Mesothelial cell of epicardium (in vitro differentiated cells): Measurements from ENCODE around the gene HEATR3. TPM values are rescaled to one million over a fixed set of nuclear protein-coding genes. Genes with fewer than 3 reads are reported as not detected.

Experiments
- DNase-seq, 2 experiments: peaks; one replicate each; pipeline ENCODE4 v3.0.0; 2021; ENCODE audit warnings: low spot score in 2 of 2; ENCODE audit not compliant: unreplicated experiment in 2 of 2
- H3K27ac Mint-ChIP-seq: 2 replicates; pipeline ENCODE4 v1.8.0; 2021; ENCODE audit warnings: mixed read lengths
- H3K27me3 Mint-ChIP-seq: 2 replicates; pipeline ENCODE4 v1.8.0; 2021; ENCODE audit warnings: low read depth, mixed read lengths
- H3K36me3 Mint-ChIP-seq: 2 replicates; pipeline ENCODE4 v1.8.0; 2021; ENCODE audit warnings: mixed read lengths
- H3K4me1 Mint-ChIP-seq: 2 replicates; pipeline ENCODE4 v1.8.0; 2021; ENCODE audit warnings: mixed read lengths
- H3K4me3 Mint-ChIP-seq: 2 replicates; pipeline ENCODE4 v1.8.0; 2021; ENCODE audit warnings: mild to moderate bottlenecking, moderate library complexity, mixed read lengths
- H3K9me3 Mint-ChIP-seq: 2 replicates; pipeline ENCODE4 v1.8.0; 2021; ENCODE audit warnings: mixed read lengths
- CTCF ChIP-seq: fragments of 200-600 bp; sonication (generic); IDR thresholded peaks from one replicate; pipeline ENCODE4 v1.5.0; 2021; ENCODE audit warnings: antibody characterized with exemption; ENCODE audit not compliant: unreplicated experiment
- total RNA-seq: library from RNA; stranded (reverse); gene quantifications from 3 replicates; pipeline ENCODE4 v1.2.1, GENCODE V29; 2021

HEATR3 gene
- total RNA-seq, 1 donor from 2014 or later = 19.2 TPM

- no peak for TF ChIP-seq CTCF
- DNase-seq = no peak
- Mint-ChIP-seq H3K36me3 (no peaks in the 10 kb centered on the region), H3K4me1 (no peaks in the 10 kb centered on the region), H3K4me3 (no peak overlapping the region), H3K27me3 (peaks cover 5% of the 10 kb centered on the region), H3K9me3 (peaks cover 10% of the 10 kb centered on the region), H3K27ac (no peak overlapping the region)
Measured at GRCh38 chr16:50058091-50058771, 7.5 kb upstream of the HEATR3 start.

- DNase-seq = no peak
- Mint-ChIP-seq H3K27ac (no peak overlapping the region), H3K36me3 (no peaks in the 10 kb centered on the region), H3K27me3 (peaks cover 5% of the 10 kb centered on the region), H3K9me3 (peaks cover 10% of the 10 kb centered on the region), H3K4me3 (no peak overlapping the region), H3K4me1 (no peaks in the 10 kb centered on the region)
- no peak for TF ChIP-seq CTCF
Measured at GRCh38 chr16:50059111-50059510, 6.7 kb upstream of the HEATR3 start.

GRCh38 chr16:50059669-50060068 is 6.1 kb upstream of the HEATR3 start:
- TF ChIP-seq CTCF = no peak
- Mint-ChIP-seq H3K4me1 (no peaks in the 10 kb centered on the region), H3K27ac (no peak overlapping the region), H3K27me3 (peaks cover 5% of the 10 kb centered on the region), H3K4me3 (no peak overlapping the region), H3K9me3 (peaks cover 10% of the 10 kb centered on the region), H3K36me3 (no peaks in the 10 kb centered on the region)
- DNase-seq = no peak

- DNase-seq = no peak
- H3K36me3 Mint-ChIP-seq = no peaks in the 10 kb centered on the region
- peaks cover 3% of the 10 kb centered on the region for H3K9me3 Mint-ChIP-seq
- peaks cover 5% of the 10 kb centered on the region for H3K27me3 Mint-ChIP-seq
- no peak for TF ChIP-seq CTCF
- no peak overlapping the region for H3K4me3 Mint-ChIP-seq
- H3K4me1 Mint-ChIP-seq = no peaks in the 10 kb centered on the region
- no peak overlapping the region for H3K27ac Mint-ChIP-seq
Measured at GRCh38 chr16:50061326-50061725, 4.4 kb upstream of the HEATR3 start.

GRCh38 chr16:50065241-50065623 is 538 bp upstream of the HEATR3 start:
- no peaks in the 10 kb centered on the region for H3K27me3 Mint-ChIP-seq
- no peak for DNase-seq
- H3K4me3 Mint-ChIP-seq = peak overlapping the region; percentile 73
- peaks cover 12% of the 10 kb centered on the region for H3K4me1 Mint-ChIP-seq
- H3K36me3 Mint-ChIP-seq = peaks cover 4% of the 10 kb centered on the region
- H3K27ac Mint-ChIP-seq = no peak overlapping the region
- H3K9me3 Mint-ChIP-seq = no peaks in the 10 kb centered on the region
- TF ChIP-seq CTCF = no peak
